ENCODE measurements around the gene TRIO. TPM values are rescaled to one million over a fixed set of nuclear protein-coding genes. Genes with fewer than 3 reads are reported as not detected.
"Not testable (repeated sequence)": the region's sequence is repeated elsewhere in the genome, so short reads cannot be mapped to it uniquely, and the experiment has no call there.

The TRIO gene
- total and polyA plus RNA-seq, 11 donors: 35.2 to 99.1 (median 58.4) TPM

- Histone ChIP-seq H3K36me3 (peaks cover 0 to 13% (median 10%) of the 10 kb centered on the region in 9 donors), H3K27me3 (no peaks in the 10 kb centered on the region), H3K4me3 (no peak overlapping the region), H3K27ac (no peak overlapping the region), H3K9me3 (no peaks in the 10 kb centered on the region), H3K4me1 (peaks cover 0 to 32% (median 20%) of the 10 kb centered on the region in 12 donors)
- intact Hi-C loops (cut with DNase I): no loop called here
- no peak for ATAC-seq
- no peak for TF ChIP-seq POLR2A (IDR thresholded peaks at IDR 0.05)
- TF ChIP-seq, protein P1, sequence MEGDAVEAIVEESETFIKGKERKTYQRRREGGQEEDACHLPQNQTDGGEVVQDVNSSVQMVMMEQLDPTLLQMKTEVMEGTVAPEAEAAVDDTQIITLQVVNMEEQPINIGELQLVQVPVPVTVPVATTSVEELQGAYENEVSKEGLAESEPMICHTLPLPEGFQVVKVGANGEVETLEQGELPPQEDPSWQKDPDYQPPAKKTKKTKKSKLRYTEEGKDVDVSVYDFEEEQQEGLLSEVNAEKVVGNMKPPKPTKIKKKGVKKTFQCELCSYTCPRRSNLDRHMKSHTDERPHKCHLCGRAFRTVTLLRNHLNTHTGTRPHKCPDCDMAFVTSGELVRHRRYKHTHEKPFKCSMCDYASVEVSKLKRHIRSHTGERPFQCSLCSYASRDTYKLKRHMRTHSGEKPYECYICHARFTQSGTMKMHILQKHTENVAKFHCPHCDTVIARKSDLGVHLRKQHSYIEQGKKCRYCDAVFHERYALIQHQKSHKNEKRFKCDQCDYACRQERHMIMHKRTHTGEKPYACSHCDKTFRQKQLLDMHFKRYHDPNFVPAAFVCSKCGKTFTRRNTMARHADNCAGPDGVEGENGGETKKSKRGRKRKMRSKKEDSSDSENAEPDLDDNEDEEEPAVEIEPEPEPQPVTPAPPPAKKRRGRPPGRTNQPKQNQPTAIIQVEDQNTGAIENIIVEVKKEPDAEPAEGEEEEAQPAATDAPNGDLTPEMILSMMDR (IDR thresholded peaks at IDR 0.05): no peak
- WGBS, 4 donors: 63 to 91% (median 67%) methylated on average over 1 of the region's 1 CpG
- no peak for DNase-seq
Observed at GRCh38 chr5:14431534-14431933, 288.4 kb downstream of the TRIO start.

DNA sequence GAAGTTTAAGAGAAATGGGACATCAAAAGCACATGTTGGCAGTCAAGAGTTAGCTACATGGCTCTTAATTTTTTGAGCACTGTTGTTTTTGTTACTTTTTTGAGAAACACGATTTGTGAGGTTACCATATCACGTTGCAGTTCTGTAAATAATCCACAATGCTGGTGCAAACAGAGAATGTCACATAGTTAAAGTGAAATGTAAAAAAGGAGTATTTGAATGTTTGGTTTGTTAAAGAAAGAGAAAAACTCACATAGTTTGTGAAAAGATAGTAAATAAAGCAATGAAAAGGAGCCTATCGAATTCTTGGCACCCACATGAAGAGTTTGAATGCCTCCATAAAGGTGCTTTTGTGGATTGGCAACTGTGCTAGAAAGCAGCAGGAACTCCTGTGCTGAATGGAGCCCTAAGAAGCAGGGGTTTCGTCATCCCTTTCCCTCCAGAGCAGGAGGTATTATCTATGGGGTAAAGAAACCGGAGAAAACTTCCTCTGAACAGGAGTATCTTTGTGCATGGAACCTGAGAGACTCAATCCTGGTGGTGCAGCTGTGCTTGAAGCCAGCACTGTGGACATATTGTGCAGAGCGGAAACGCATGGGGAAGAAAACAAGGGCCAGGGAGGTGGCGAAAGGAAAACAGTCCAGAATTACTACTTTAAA, 289.9 kb downstream of the TRIO start:
- no peak for DNase-seq
- no peak for ATAC-seq

DNA sequence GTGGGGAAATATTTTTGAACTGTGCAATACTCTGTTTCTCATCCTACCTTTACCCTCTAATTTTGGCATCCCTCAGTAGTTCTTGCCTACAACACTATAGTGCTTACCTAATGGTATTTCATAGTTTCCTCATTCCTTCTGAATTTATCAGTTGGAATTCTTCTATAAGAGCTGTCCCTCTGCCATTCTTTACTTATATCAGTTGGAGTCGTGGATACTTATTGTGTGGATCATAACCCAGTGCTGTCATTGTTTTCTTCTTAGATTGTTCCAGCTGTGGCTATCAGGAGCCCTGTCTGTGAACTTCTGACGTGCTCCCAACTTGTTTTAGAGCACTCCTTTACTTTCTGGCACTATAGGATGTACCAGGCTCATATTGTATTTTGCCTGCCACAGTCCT, 292.3 kb downstream of the TRIO start:
- Histone ChIP-seq H3K4me3 (no peak overlapping the region), H3K27me3 (no peaks in the 10 kb centered on the region), H3K27ac (no peak overlapping the region), H3K9me3 (no peaks in the 10 kb centered on the region), H3K36me3 (peaks cover 0 to 13% (median 0%) of the 10 kb centered on the region in 9 donors), H3K4me1 (peaks cover 0 to 7% (median 0%) of the 10 kb centered on the region in 12 donors)
- WGBS, 4 donors: 47 to 74% (median 68%) methylated on average over 2 of the region's 2 CpGs
- intact Hi-C loops (cut with DNase I): no loop called here
- TF ChIP-seq POLR2A (IDR thresholded peaks at IDR 0.05): no peak
- ATAC-seq: no peak
- no peak for DNase-seq

More for the DNA sequence above, 289.9 kb downstream of the TRIO start:
- Histone ChIP-seq H3K4me1 (peaks cover 0 to 24% (median 17%) of the 10 kb centered on the region in 12 donors), H3K36me3 (peaks cover 0 to 12% (median 0%) of the 10 kb centered on the region in 9 donors), H3K4me3 (no peak overlapping the region), H3K27ac (no peak overlapping the region), H3K9me3 (no peaks in the 10 kb centered on the region), H3K27me3 (no peaks in the 10 kb centered on the region)
- TF ChIP-seq POLR2A (IDR thresholded peaks at IDR 0.05): no peak
- TF ChIP-seq, protein P1 (IDR thresholded peaks at IDR 0.05): no peak
- WGBS, 4 donors: 90 to 93% (median 92%) methylated on average over 8 of the region's 8 CpGs
- intact Hi-C loops (cut with DNase I): no loop called here

GRCh38 chr5:14436122-14436521, 293.0 kb downstream of the TRIO start:
- Histone ChIP-seq H3K4me1 (peaks cover 0 to 12% (median 0%) of the 10 kb centered on the region in 12 donors), H3K36me3 (peaks cover 0 to 13% (median 0%) of the 10 kb centered on the region in 9 donors)
- H3K4me3 ChIP-seq; H3K27me3 ChIP-seq; H3K27ac ChIP-seq; H3K9me3 ChIP-seq; DNase-seq; intact Hi-C loops (cut with DNase I); ATAC-seq: not testable (repeated sequence)
- WGBS, 4 donors: 89 to 92% (median 91%) methylated on average over 5 of the region's 5 CpGs

- Histone ChIP-seq H3K36me3 (peaks cover 0 to 10% (median 0%) of the 10 kb centered on the region in 9 donors), H3K4me3 (no peak overlapping the region), H3K27ac (no peak overlapping the region), H3K9me3 (no peaks in the 10 kb centered on the region), H3K27me3 (no peaks in the 10 kb centered on the region), H3K4me1 (peaks cover 0 to 21% (median 0%) of the 10 kb centered on the region in 12 donors)
- no peak for DNase-seq
- intact Hi-C loops (cut with DNase I): no loop called here
- ATAC-seq: no peak
- TF ChIP-seq, protein P1 (IDR thresholded peaks at IDR 0.05): no peak
- no peak for TF ChIP-seq POLR2A (IDR thresholded peaks at IDR 0.05)
- 89 to 96% (median 93%) methylated on average over 5 of the region's 5 CpGs for WGBS, 4 donors
Observed at GRCh38 chr5:14436801-14437542, 293.8 kb downstream of the TRIO start.
